ENCODE data around the gene RGPD5. TPM values are rescaled to one million over a fixed set of nuclear protein-coding genes. Genes with fewer than 3 reads are reported as not detected.
"Not testable (repeated sequence)": the region's sequence is repeated elsewhere in the genome, so short reads cannot be mapped to it uniquely, and the experiment has no call there.

Gene RGPD5
- total RNA-seq, 2 donors from 2014 or later: 23.6 to 38.2 TPM

DNA sequence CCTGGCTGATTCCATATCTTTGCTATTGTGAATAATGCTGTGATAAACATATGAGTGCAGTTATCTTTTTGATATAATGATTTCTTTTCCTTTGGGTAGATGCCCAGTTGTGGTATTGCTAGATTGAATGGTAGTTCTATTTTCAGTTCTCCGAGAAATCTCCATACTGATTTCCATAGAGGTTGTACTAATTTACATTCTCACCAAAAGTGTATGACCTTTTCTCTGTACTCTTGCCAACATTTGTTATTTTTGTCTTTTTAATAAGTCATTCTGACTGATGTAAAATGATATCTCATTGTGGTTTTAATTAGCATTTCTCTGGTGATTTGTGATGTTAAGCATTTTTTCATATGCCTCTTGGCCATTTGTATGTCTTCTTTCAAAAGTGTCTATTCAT lies 88.0 kb downstream of the RGPD5 start:
- intact Hi-C loops (cut with DNase I, micrococcal nuclease); DNase-seq; ATAC-seq: not testable (repeated sequence)

- DNase-seq; ATAC-seq; intact Hi-C loops (cut with DNase I, micrococcal nuclease): not testable (repeated sequence)
These were observed 94.3 kb downstream of the RGPD5 start for GRCh38 chr2:109888414-109888813.

- DNase-seq; intact Hi-C loops (cut with DNase I, micrococcal nuclease): not testable (repeated sequence)
- peak; percentile 71 for ATAC-seq
These were observed 95.8 kb downstream of the RGPD5 start for GRCh38 chr2:109889909-109890308.

DNA sequence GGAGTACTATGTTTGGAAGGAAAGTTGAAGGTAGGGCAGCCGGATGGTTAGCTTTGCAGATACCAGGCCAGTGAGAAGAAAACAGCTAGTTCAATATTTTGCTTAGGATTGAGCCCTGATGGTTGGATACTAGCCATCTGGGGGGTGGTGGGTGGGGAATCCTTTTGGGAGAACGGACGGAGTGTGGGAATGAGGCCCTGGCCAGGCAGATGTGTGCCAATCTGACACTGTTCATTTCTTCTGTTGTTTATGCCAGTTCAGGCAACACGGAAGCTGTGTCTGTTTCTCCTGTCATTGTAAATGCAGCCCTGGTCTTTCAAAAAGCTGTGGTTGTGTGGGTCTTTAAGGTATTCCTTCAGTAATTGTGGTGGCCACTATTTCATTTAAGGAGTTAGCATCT lies 96.9 kb downstream of the RGPD5 start:
- intact Hi-C loops (cut with DNase I, micrococcal nuclease); ATAC-seq; DNase-seq: not testable (repeated sequence)

DNA sequence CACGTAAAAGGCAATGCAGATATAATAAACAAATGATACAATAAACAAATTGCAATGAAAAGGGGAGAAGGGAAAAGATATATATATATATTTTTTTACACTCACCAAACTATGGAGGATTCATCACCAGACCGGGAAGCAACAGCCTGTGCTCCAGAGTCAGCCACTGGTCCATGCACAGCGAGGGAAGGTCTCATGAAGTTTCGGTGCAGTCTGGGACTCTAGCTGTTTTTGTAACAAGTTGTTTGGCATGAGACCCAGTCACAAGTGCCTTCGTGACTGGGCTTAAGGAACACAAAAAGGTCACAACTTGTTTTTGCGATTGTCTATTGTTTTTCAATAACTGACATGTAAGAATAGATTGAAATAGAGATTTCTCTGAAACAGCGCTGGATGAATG lies 99.6 kb downstream of the RGPD5 start:
- intact Hi-C loops (cut with DNase I, micrococcal nuclease); DNase-seq; ATAC-seq: not testable (repeated sequence)

- DNase-seq; intact Hi-C loops (cut with DNase I, micrococcal nuclease); ATAC-seq: not testable (repeated sequence)
These were observed 100.0 kb downstream of the RGPD5 start for GRCh38 chr2:109894141-109894540.

DNA sequence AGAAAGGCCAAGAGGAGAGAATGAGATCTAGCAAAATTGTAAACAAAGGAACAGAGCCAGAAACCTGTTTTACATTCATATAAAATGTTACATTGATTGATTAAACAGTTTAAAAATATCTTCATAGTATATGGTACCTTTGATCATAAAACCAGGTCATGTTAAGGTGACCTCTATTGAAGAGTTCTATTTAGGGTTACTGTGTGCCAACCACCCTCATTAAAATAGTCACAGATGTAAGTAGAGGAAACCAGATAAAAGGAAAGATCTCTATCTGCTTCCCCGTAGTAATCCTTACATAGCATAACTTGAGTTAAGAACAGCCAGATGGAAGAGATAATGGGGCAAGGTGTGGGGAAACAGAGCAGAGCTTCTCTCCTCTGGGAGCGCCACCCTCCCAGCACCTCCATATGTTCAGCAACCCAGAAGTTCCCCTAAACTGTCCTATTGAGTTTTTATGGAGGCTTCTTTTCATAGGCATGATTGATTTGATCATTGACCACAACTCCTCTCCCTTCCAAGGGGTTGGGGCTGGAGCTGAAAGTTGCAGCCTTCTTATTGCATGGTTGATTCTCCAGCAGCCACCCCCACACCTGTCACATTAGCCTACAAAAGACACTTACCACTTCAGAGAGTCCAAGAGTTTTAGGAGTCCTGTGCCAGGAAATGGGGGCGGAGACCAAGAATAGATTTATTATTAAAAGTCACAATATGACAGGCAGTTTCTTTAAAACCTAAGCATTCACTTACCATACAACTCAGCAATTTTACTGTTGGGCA lies 101.2 kb downstream of the RGPD5 start:
- DNase-seq; ATAC-seq; intact Hi-C loops (cut with DNase I, micrococcal nuclease): not testable (repeated sequence)

DNA sequence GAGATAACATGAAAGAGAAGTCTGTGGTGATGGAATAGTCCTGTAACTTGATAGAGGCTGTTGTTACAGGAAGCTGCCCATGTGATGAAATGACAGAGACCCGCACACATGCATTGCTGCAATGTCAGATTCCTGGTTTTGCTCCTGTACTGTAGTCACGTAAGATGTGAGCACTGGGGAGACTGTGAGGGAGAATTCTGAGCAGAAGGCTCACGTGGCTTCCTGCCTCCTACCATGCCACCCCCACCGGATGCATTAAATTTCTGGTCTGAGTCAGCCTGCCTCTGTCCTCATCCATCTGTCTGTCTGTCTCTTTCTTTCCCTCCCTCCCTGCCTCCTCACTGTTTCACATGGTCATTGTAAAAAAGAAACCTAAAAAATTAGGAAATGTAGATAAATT lies 102.1 kb downstream of the RGPD5 start:
- ATAC-seq; DNase-seq; intact Hi-C loops (cut with DNase I, micrococcal nuclease): not testable (repeated sequence)

GRCh38 chr2:109897769-109898461 lies 103.8 kb downstream of the RGPD5 start:
- DNase-seq; intact Hi-C loops (cut with DNase I, micrococcal nuclease); ATAC-seq: not testable (repeated sequence)

GRCh38 chr2:109898462-109899336 lies 104.6 kb downstream of the RGPD5 start, which contains the start of gene LIMS3:
LIMS3 (plus strand) TSS chr2:109898688; CDS start chr2:109898729, 41 bp downstream.
- ATAC-seq: peak; percentile 42
- DNase-seq; intact Hi-C loops (cut with DNase I, micrococcal nuclease): not testable (repeated sequence)

GRCh38 chr2:109905796-109906195 lies 111.7 kb downstream of the RGPD5 start:
- ATAC-seq; intact Hi-C loops (cut with DNase I, micrococcal nuclease); DNase-seq: not testable (repeated sequence)

Other genes starting within 250 kb of the RGPD5 start
- gene SEPTIN10, start 180.3 kb upstream of the RGPD5 start, total RNA-seq: 10 to 100 TPM; 77.1 to 80.8 TPM
- 10 to 100 TPM; 42.4 to 55.8 TPM for gene SOWAHC, start 179.9 kb upstream of the RGPD5 start, total RNA-seq
- 1 to 10 TPM; 1.3 to 1.9 TPM for gene LIMS3, start 104.4 kb downstream of the RGPD5 start, total RNA-seq

Data from left colon (tissue), 2 donors.